Measurements from ENCODE around the gene NAA30. TPM values are rescaled to one million over a fixed set of nuclear protein-coding genes. Genes with fewer than 3 reads are reported as not detected.

NAA30 gene
- total and polyA plus RNA-seq, 9 of the 15 experiments (the other 6 are each of a cell fraction or from before 2014, with no cell fraction given): 2.2 to 8.0 (median 6.9) TPM

DNA sequence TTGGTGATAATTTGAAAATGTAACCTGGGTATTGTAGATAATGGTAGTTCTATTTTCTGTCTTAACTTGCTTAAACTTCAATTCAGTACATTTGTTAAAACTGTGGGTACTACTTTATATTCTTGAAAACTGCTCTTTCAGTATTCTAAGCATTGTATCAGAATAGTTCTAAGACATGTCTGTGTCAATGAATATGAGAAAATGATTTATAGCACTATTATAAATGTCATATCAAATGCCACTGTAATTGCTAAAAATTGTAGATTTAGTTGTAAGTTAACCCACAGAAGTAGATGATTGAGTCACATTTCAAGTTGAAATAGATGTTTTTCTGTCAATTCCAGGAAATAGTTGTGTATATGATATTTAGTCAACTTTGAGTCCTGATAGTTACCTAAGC lies 2.4 kb downstream of the NAA30 start:
- TF ChIP-seq MEIS2 (IDR thresholded peaks at IDR 0.05; ENCODE audit: partially characterized antibody) (peak; percentile 50), TRIM28 (IDR thresholded peaks at IDR 0.05) (no peak), SMAD2 (IDR thresholded peaks at IDR 0.05; ENCODE audit: low read depth, low read length) (no peak), SMARCA4 (IDR thresholded peaks at IDR 0.05) (no peak)
- TF ChIP-seq, protein P1, sequence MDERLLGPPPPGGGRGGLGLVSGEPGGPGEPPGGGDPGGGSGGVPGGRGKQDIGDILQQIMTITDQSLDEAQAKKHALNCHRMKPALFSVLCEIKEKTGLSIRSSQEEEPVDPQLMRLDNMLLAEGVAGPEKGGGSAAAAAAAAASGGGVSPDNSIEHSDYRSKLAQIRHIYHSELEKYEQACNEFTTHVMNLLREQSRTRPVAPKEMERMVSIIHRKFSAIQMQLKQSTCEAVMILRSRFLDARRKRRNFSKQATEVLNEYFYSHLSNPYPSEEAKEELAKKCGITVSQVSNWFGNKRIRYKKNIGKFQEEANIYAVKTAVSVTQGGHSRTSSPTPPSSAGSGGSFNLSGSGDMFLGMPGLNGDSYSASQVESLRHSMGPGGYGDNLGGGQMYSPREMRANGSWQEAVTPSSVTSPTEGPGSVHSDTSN (CRISPR knock-in tag; IDR thresholded peaks at IDR 0.05; ENCODE audit: low read depth): no peak
- TF ChIP-seq, protein P1 (tag; conservative IDR thresholded peaks at IDR 0.05; ENCODE audit: low read depth): peak; percentile 34; the same call in 1 of the 2 replicates
- TF ChIP-seq, protein P2, sequence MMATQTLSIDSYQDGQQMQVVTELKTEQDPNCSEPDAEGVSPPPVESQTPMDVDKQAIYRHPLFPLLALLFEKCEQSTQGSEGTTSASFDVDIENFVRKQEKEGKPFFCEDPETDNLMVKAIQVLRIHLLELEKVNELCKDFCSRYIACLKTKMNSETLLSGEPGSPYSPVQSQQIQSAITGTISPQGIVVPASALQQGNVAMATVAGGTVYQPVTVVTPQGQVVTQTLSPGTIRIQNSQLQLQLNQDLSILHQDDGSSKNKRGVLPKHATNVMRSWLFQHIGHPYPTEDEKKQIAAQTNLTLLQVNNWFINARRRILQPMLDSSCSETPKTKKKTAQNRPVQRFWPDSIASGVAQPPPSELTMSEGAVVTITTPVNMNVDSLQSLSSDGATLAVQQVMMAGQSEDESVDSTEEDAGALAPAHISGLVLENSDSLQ (IDR thresholded peaks at IDR 0.05): peak; percentile 67
- TF ChIP-seq, protein P3, sequence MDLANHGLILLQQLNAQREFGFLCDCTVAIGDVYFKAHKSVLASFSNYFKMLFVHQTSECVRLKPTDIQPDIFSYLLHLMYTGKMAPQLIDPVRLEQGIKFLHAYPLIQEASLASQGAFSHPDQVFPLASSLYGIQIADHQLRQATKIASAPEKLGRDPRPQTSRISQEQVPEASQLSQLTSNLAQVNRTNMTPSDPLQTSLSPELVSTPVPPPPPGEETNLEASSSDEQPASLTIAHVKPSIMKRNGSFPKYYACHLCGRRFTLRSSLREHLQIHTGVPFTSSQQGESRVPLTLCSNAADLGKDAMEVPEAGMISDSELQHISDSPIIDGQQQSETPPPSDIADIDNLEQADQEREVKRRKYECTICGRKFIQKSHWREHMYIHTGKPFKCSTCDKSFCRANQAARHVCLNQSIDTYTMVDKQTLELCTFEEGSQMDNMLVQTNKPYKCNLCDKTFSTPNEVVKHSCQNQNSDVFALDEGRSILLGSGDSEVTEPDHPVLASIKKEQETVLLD (IDR thresholded peaks at IDR 0.05): no peak
- peaks cover 3 to 13% of the 10 kb centered on the region in 2 experiments; a peak in 4 of 5 replicates for H3K4me1 ChIP-seq (replicated peaks in 1 of 2; ENCODE audit: control insufficient read depth in 2 of 2, insufficient read depth in 2 of 2, low read length in 2 of 2)
- H3K4me3 ChIP-seq: peak overlapping the region; percentile 8; the same call in 1 of the 2 replicates
- no TSS peak for BruUV-seq (replicated peaks)
- H3K9me1 ChIP-seq (ENCODE audit: control insufficient read depth, insufficient read depth, low read length): no peaks in the 10 kb centered on the region
- no peak for ATAC-seq
- peak overlapping the region; percentile 88; the same call in 1 of the 2 replicates for H3K4me2 ChIP-seq (ENCODE audit: insufficient read depth, low read length)
- in situ Hi-C loops (cut with MboI) (no loop called here), intact Hi-C loops (cut with micrococcal nuclease) (no loop called here)
- peaks cover 17% of the 10 kb centered on the region; the same call in 1 of the 3 replicates for H3K36me3 ChIP-seq (ENCODE audit: control insufficient read depth, insufficient read depth, low read length)
- peaks cover 45% of the 10 kb centered on the region for H3K79me2 ChIP-seq (ENCODE audit: control insufficient read depth, insufficient read depth, low read length)
- DNase-seq (ENCODE audit: extremely low read depth in 1 of 4, low spot score in 3 of 4): no peak
- ChIA-PET CTCF (ENCODE audit: low intra/inter-chr PET ratio) (no interaction called here), POLR2A (no interaction called here)
- FAIRE-seq: peak; percentile 11
- H3K9ac ChIP-seq (ENCODE audit: insufficient read depth in 1 of 2, low read depth in 2 of 2, low read length in 2 of 2): peak overlapping the region in 1 of 2 experiments; percentile 65; a peak in 3 of 4 replicates
- no peak overlapping the region for H2AFZ ChIP-seq (ENCODE audit: low read depth, low read length)
- no peaks in the 10 kb centered on the region for H3K9me3 ChIP-seq (replicated peaks; ENCODE audit: control insufficient read depth, insufficient read depth, low read depth, low read length)
- no peaks in the 10 kb centered on the region for H3K27me3 ChIP-seq (ENCODE audit: control insufficient read depth in 2 of 2, insufficient read depth in 2 of 2, low read length in 2 of 2)
- H3K27ac ChIP-seq (ENCODE audit: extremely low read depth, low read depth, low read length): no peak overlapping the region
- H4K20me1 ChIP-seq (replicated peaks; ENCODE audit: control insufficient read depth, insufficient read depth, low read length): no peaks in the 10 kb centered on the region
